ENCODE data around the gene MSI2.

GRCh38 chr17:57281887-57282286 lies 25.6 kb downstream of the MSI2 start:
- TF ChIP-seq, protein P1, sequence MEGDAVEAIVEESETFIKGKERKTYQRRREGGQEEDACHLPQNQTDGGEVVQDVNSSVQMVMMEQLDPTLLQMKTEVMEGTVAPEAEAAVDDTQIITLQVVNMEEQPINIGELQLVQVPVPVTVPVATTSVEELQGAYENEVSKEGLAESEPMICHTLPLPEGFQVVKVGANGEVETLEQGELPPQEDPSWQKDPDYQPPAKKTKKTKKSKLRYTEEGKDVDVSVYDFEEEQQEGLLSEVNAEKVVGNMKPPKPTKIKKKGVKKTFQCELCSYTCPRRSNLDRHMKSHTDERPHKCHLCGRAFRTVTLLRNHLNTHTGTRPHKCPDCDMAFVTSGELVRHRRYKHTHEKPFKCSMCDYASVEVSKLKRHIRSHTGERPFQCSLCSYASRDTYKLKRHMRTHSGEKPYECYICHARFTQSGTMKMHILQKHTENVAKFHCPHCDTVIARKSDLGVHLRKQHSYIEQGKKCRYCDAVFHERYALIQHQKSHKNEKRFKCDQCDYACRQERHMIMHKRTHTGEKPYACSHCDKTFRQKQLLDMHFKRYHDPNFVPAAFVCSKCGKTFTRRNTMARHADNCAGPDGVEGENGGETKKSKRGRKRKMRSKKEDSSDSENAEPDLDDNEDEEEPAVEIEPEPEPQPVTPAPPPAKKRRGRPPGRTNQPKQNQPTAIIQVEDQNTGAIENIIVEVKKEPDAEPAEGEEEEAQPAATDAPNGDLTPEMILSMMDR (IDR thresholded peaks at IDR 0.05): no peak
- TF ChIP-seq POLR2A (IDR thresholded peaks at IDR 0.05): no peak
- no peak for TF ChIP-seq POLR2AphosphoS5 (IDR thresholded peaks at IDR 0.05)

Data from sigmoid colon (tissue), 4 donors.